ENCODE data around the gene GARNL3. TPM values are rescaled to one million over a fixed set of nuclear protein-coding genes. Genes with fewer than 3 reads are reported as not detected.

Gene GARNL3
- total RNA-seq, 1 experiment from 2014 or later = 11.8 TPM

- Histone ChIP-seq H3K36me3 (ENCODE audit: control insufficient read depth, insufficient read depth, low read length) (no peaks in the 10 kb centered on the region), H3K27me3 (replicated peaks; ENCODE audit: control insufficient read depth, insufficient read depth, low read length) (no peaks in the 10 kb centered on the region), H3K9me3 (no peaks in the 10 kb centered on the region), H3K4me3 (ENCODE audit: low read depth, low read length) (no peak overlapping the region), H3K4me1 (peaks cover 6% of the 10 kb centered on the region)
- intact Hi-C loops (cut with micrococcal nuclease; ENCODE audit: unreplicated experiment) = loop anchor here (10.0 kb wide), 1 partner anchor 692 kb away; the partner anchor contains the start of gene ST6GALNAC4
- peaks cover 39% of the 10 kb centered on the region for H3K36me3 Mint-ChIP-seq (ENCODE audit: insufficient read depth, unreplicated experiment)
- no peak for DNase-seq
- POLR2A ChIA-PET = no interaction called here
- H3K9me3 Mint-ChIP-seq (ENCODE audit: unreplicated experiment) = no peaks in the 10 kb centered on the region
- H3K27ac Mint-ChIP-seq (ENCODE audit: unreplicated experiment) = no peak overlapping the region
- peaks cover 18% of the 10 kb centered on the region for H3K4me1 Mint-ChIP-seq (ENCODE audit: low read depth, unreplicated experiment)
- no peak for TF ChIP-seq CTCF (IDR thresholded peaks at IDR 0.05; ENCODE audit: insufficient read depth in 1 of 2, low read depth in 1 of 2, low read length in 1 of 2, severe bottlenecking in 1 of 2, unreplicated experiment in 1 of 2)
- no TSS peak for BruUV-seq (replicated peaks)
- peak overlapping the region; percentile 92 for H3K4me3 Mint-ChIP-seq (ENCODE audit: unreplicated experiment)
- peaks cover 3% of the 10 kb centered on the region for H3K27me3 Mint-ChIP-seq (ENCODE audit: insufficient read depth, unreplicated experiment)
- CTCF ChIA-PET = interaction anchor here (0.8 to 2.4 kb wide), 2 partner anchors 174 to 284 kb away, joined by 3 to 16 read pairs; partner anchors contain the start of gene SLC2A8
Observed at GRCh38 chr9:127223266-127223665, 41.3 kb upstream of the GARNL3 start.

- TF ChIP-seq CTCF (IDR thresholded peaks at IDR 0.05; ENCODE audit: insufficient read depth in 1 of 2, low read depth in 1 of 2, low read length in 1 of 2, severe bottlenecking in 1 of 2, unreplicated experiment in 1 of 2) = peak in 1 of 2 experiments; percentile 34
- H3K27ac Mint-ChIP-seq (ENCODE audit: unreplicated experiment) = peak overlapping the region; percentile 92
- no peaks in the 10 kb centered on the region for H3K9me3 Mint-ChIP-seq (ENCODE audit: unreplicated experiment)
- DNase-seq = no peak
- peaks cover 3% of the 10 kb centered on the region for H3K27me3 Mint-ChIP-seq (ENCODE audit: insufficient read depth, unreplicated experiment)
- no peaks in the 10 kb centered on the region for H3K36me3 ChIP-seq (ENCODE audit: control insufficient read depth, insufficient read depth, low read length)
- no peaks in the 10 kb centered on the region for H3K9me3 ChIP-seq
- H3K4me3 Mint-ChIP-seq (ENCODE audit: unreplicated experiment) = peak overlapping the region; percentile 92
- ChIA-PET POLR2A (interaction anchor here (0.6 to 1.5 kb wide), 7 partner anchors 9 to 352 kb away, joined by 3 to 24 read pairs (median 6); partner anchors contain the start of genes LRSAM1, RPL12 and SLC2A8), CTCF (interaction anchor here (0.5 to 2.4 kb wide), 15 partner anchors 10 to 511 kb away, joined by 3 to 20 read pairs (median 3); partner anchors contain the start of genes RALGPS1, SLC2A8 and TOR2A)
- H3K36me3 Mint-ChIP-seq (ENCODE audit: insufficient read depth, unreplicated experiment) = peaks cover 39% of the 10 kb centered on the region
- intact Hi-C loops (cut with micrococcal nuclease; ENCODE audit: unreplicated experiment) = loop anchor here (1.0 to 10.0 kb wide), 3 partner anchors 21 to 691 kb away; partner anchors contain the start of gene ST6GALNAC4
- no TSS peak for BruUV-seq (replicated peaks)
- H3K4me1 Mint-ChIP-seq (ENCODE audit: low read depth, unreplicated experiment) = peaks cover 18% of the 10 kb centered on the region
- peak overlapping the region; percentile 95 for H3K4me3 ChIP-seq (ENCODE audit: low read depth, low read length)
- H3K4me1 ChIP-seq = peaks cover 6% of the 10 kb centered on the region
- no peaks in the 10 kb centered on the region for H3K27me3 ChIP-seq (replicated peaks; ENCODE audit: control insufficient read depth, insufficient read depth, low read length)
Observed at GRCh38 chr9:127223810-127224177, 40.8 kb upstream of the GARNL3 start.

- Histone ChIP-seq H3K4me1 (peaks cover 6% of the 10 kb centered on the region), H3K27me3 (replicated peaks; ENCODE audit: control insufficient read depth, insufficient read depth, low read length) (no peaks in the 10 kb centered on the region), H3K4me3 (ENCODE audit: low read depth, low read length) (peak overlapping the region; percentile 95), H3K36me3 (ENCODE audit: control insufficient read depth, insufficient read depth, low read length) (no peaks in the 10 kb centered on the region), H3K9me3 (no peaks in the 10 kb centered on the region)
- H3K36me3 Mint-ChIP-seq (ENCODE audit: insufficient read depth, unreplicated experiment) = peaks cover 39% of the 10 kb centered on the region
- no TSS peak for BruUV-seq (replicated peaks)
- H3K9me3 Mint-ChIP-seq (ENCODE audit: unreplicated experiment) = no peaks in the 10 kb centered on the region
- H3K27ac Mint-ChIP-seq (ENCODE audit: unreplicated experiment) = peak overlapping the region; percentile 92
- no peak for TF ChIP-seq CTCF (IDR thresholded peaks at IDR 0.05; ENCODE audit: insufficient read depth in 1 of 2, low read depth in 1 of 2, low read length in 1 of 2, severe bottlenecking in 1 of 2, unreplicated experiment in 1 of 2)
- peaks cover 3% of the 10 kb centered on the region for H3K27me3 Mint-ChIP-seq (ENCODE audit: insufficient read depth, unreplicated experiment)
- peaks cover 18% of the 10 kb centered on the region for H3K4me1 Mint-ChIP-seq (ENCODE audit: low read depth, unreplicated experiment)
- ChIA-PET POLR2A (interaction anchor here (0.6 to 1.5 kb wide), 12 partner anchors 10 to 353 kb away, joined by 3 to 24 read pairs (median 6); partner anchors contain the start of genes LRSAM1, RALGPS1, RPL12 and SLC2A8), CTCF (interaction anchor here (0.5 to 2.4 kb wide), 22 partner anchors 10 to 1391 kb away, joined by 3 to 20 read pairs (median 4); partner anchors contain the start of genes RALGPS1, SLC2A8 and TOR2A)
- peak overlapping the region; percentile 92 for H3K4me3 Mint-ChIP-seq (ENCODE audit: unreplicated experiment)
- peak; percentile 96 to 97 for DNase-seq
- intact Hi-C loops (cut with micrococcal nuclease; ENCODE audit: unreplicated experiment) = loop anchor here (1.0 to 10.0 kb wide), 3 partner anchors 20 to 690 kb away; partner anchors contain the start of gene ST6GALNAC4
Observed at GRCh38 chr9:127224178-127224882, 40.2 kb upstream of the GARNL3 start.
